HepG2 (cell line): Measurements from ENCODE around the gene SLIT1. TPM values are rescaled to one million over a fixed set of nuclear protein-coding genes. Genes with fewer than 3 reads are reported as not detected.

Experiments
- ATAC-seq: fragments of 200-7000 bp; cut with Tn5 transposase; 3 replicates; pipeline ENCODE4 v1.9.1; 2020; ENCODE audit warnings: mild to moderate bottlenecking, moderate library complexity
- BruUV-seq: library from RNA; stranded (reverse); fragments of 400-500 nt; replicated peaks from 2 replicates; lab custom pipeline; 2021; lab: Mats Ljungman, UMichigan
- CTCF ChIA-PET: fragments of 300-600 bp; formaldehyde crosslinking; extraction: SDS; loops from one replicate; lab custom pipeline; 2021; ENCODE audit warnings: low total read pairs, inconsistent platforms, low intra/inter-chr PET ratio; lab: Yijun Ruan, JAX
- POLR2A ChIA-PET: fragments of 350-600 bp; sonication (Branson Sonifier 250); formaldehyde crosslinking; loops from one replicate; lab custom pipeline; 2020; ENCODE audit warnings: antibody characterized with exemption, inconsistent platforms; lab: Yijun Ruan, JAX
- DNase-seq: peaks from one replicate; pipeline ENCODE4 v3.0.0-alpha.2; 2015; ENCODE audit warnings: low spot score
- FAIRE-seq: peaks from 3 replicates; lab custom pipeline; 2011; peaks lifted over from hg19 to GRCh38; lab: Jason Lieb, UNC
- H2AFZ ChIP-seq: one replicate; pipeline ENCODE4 v1.6.1; 2011; ENCODE audit warnings: low read length, inconsistent platforms
- H3K27ac ChIP-seq: fragments of 300-600 bp; 3 replicates; pipeline ENCODE4 v1.8.0; 2011; ENCODE audit warnings: mixed run types, mild to moderate bottlenecking, mixed read lengths, low read length, inconsistent platforms; ENCODE audit not compliant: insufficient read depth; ENCODE audit errors: extremely low read length
- H3K27me3 ChIP-seq, 2 experiments: fragments of 200-600 bp in 1 of 2; 2 replicates in 1 of 2; 3 replicates in 1 of 2; pipeline versions ENCODE4 v1.6.0 to v1.8.0; 2011; ENCODE audit warnings: low read length in 2 of 2, mild to moderate bottlenecking in 2 of 2, moderate library complexity in 2 of 2, inconsistent platforms in 1 of 2; ENCODE audit not compliant: insufficient read depth in 2 of 2, control insufficient read depth in 1 of 2
- H3K36me3 ChIP-seq, 2 experiments: fragments of 200-600 bp in 1 of 2; replicated peaks in 1 of 2; 2 replicates in 1 of 2; 3 replicates in 1 of 2; pipeline versions ENCODE4 v1.5.1 to v1.8.0; 2011; ENCODE audit warnings: low read length in 2 of 2, inconsistent platforms in 1 of 2; ENCODE audit not compliant: insufficient read depth in 2 of 2, control insufficient read depth in 1 of 2
- H3K4me1 ChIP-seq: 2 replicates; pipeline ENCODE4 v1.5.1; 2012; ENCODE audit warnings: low read length, inconsistent platforms; ENCODE audit not compliant: insufficient read depth
- H3K4me2 ChIP-seq: 2 replicates; pipeline ENCODE4 v1.6.0; 2011; ENCODE audit warnings: low read depth, low read length, inconsistent platforms
- H3K4me3 ChIP-seq, 3 experiments: fragments of 200-600 bp in 1 of 3; sonication (generic), shearing (Covaris generic) in 1 of 3; replicated peaks in 1 of 3; 2 replicates each; pipeline ENCODE4 v1.5.1; 2011 to 2016; ENCODE audit warnings: low read length in 3 of 3, inconsistent platforms in 2 of 3, low read depth in 2 of 3, mild to moderate bottlenecking in 2 of 3, control low read depth in 1 of 3, mixed read lengths in 1 of 3; ENCODE audit not compliant: insufficient read depth in 1 of 3
- H3K79me2 ChIP-seq: one replicate; pipeline ENCODE4 v1.6.1; 2011; ENCODE audit warnings: low read length, inconsistent platforms; ENCODE audit not compliant: insufficient read depth
- H3K9ac ChIP-seq: 2 replicates; pipeline ENCODE4 v1.6.0; 2011; ENCODE audit warnings: mild to moderate bottlenecking, low read depth, low read length, inconsistent platforms; ENCODE audit not compliant: insufficient read depth
- H3K9me3 ChIP-seq: 2 replicates; pipeline ENCODE4 v1.5.1; 2012; ENCODE audit warnings: mild to moderate bottlenecking, low read length
- H4K20me1 ChIP-seq: 2 replicates; pipeline ENCODE4 v1.6.0; 2011; ENCODE audit warnings: inconsistent platforms, mild to moderate bottlenecking, low read length, moderate library complexity; ENCODE audit not compliant: insufficient read depth
- ISL2 ChIP-seq: sonication (generic); formaldehyde crosslinking; IDR thresholded peaks from 2 replicates; pipeline ENCODE4 v1.5.0; 2020; ENCODE audit warnings: missing genetic modification reagents
- NFKB2 ChIP-seq: sonication (generic); formaldehyde crosslinking; IDR thresholded peaks from 2 replicates; pipeline ENCODE4 v1.4.0; 2020; ENCODE audit warnings: missing genetic modification reagents, borderline replicate concordance
- PHB2 ChIP-seq: fragments of 450-650 bp; IDR thresholded peaks from 2 replicates; pipeline ENCODE4 v1.6.1; 2018; ENCODE audit not compliant: partially characterized antibody
- TBP ChIP-seq: sonication (generic); formaldehyde crosslinking; IDR thresholded peaks from 2 replicates; pipeline ENCODE4 v1.5.0; 2020; ENCODE audit warnings: missing genetic modification reagents
- ZNF558 ChIP-seq: sonication (generic); formaldehyde crosslinking; IDR thresholded peaks from 2 replicates; pipeline ENCODE4 v1.9.0; 2022; ENCODE audit warnings: mild to moderate bottlenecking, missing genetic modification reagents, borderline replicate concordance
- ZNF788 ChIP-seq: sonication (generic); formaldehyde crosslinking; IDR thresholded peaks from 2 replicates; pipeline ENCODE4 v1.5.0; 2020; ENCODE audit warnings: mild to moderate bottlenecking, missing genetic modification reagents, borderline replicate concordance
- WGBS: methylation state at CpG from one replicate; pipeline ENCODE4 v1.1.6; 2017; ENCODE audit warnings: low lambda C conversion rate; 5-methylcytosine and 5-hydroxymethylcytosine counted together
- in situ Hi-C: cut with HindIII; loops from 2 replicates; pipeline ENCODE4 v1.10.0; 2017; ENCODE audit warnings: low pct_unique_long_range_greater_than_20kb; ENCODE audit not compliant: extremely low pct_ligation_motif_present
- intact Hi-C: fragments of 100-400 bp; cut with micrococcal nuclease; formaldehyde crosslinking; loops from one replicate; pipeline ENCODE4 v1.10.0; 2022; ENCODE audit not compliant: unreplicated experiment
- polyA plus RNA-seq, 8 experiments: library from polyadenylated mRNA; depleted of rRNA in 3 of 8; stranded (reverse) in 7 of 8; unstranded in 1 of 8; fragments of >200 nt; fragmentation: Illumina TruSeq in 4 of 8; extraction: Trizol in 4 of 8; gene quantifications; 2 replicates each; pipeline versions ENCODE4 v1.2.1 to v1.2.3, GENCODE V29; 2011 to 2016; ENCODE audit warnings: low read depth in 4 of 8, missing spikeins in 1 of 8, mixed read lengths in 1 of 8; ENCODE audit not compliant: insufficient read depth in 1 of 8
- total RNA-seq, 5 experiments: library from RNA; depleted of rRNA; stranded (reverse); fragments of >200 nt; fragmentation: Illumina TruSeq; extraction: Trizol; gene quantifications; 2 replicates each; pipeline ENCODE4 v1.2.3, GENCODE V29; 2016; ENCODE audit warnings: low read depth in 1 of 5
- TF ChIP-seq, protein P1 (sequence below): sonication (generic); formaldehyde crosslinking; IDR thresholded peaks from 2 replicates; pipeline ENCODE4 v1.5.0; 2020; ENCODE audit warnings: mild to moderate bottlenecking, missing genetic modification reagents
- TF ChIP-seq, protein P2 (sequence below): sonication (generic); formaldehyde crosslinking; IDR thresholded peaks from 2 replicates; pipeline ENCODE4 v1.5.0; 2020; ENCODE audit warnings: mild to moderate bottlenecking, missing genetic modification reagents, borderline replicate concordance
- TF ChIP-seq, protein P3 (sequence below): sonication (generic); formaldehyde crosslinking; IDR thresholded peaks from 2 replicates; pipeline ENCODE4 v1.5.1; 2020; ENCODE audit warnings: mild to moderate bottlenecking, missing genetic modification reagents, borderline replicate concordance
- TF ChIP-seq, protein P4 (sequence below): sonication (generic); formaldehyde crosslinking; IDR thresholded peaks from 2 replicates; pipeline ENCODE4 v1.4.0; 2020; ENCODE audit warnings: missing genetic modification reagents

SLIT1 gene
- total and polyA plus RNA-seq, 2 of the 13 experiments (the other 11 are each of a cell fraction or from before 2014, with no cell fraction given), result 0.09 to 0.33 TPM

DNA sequence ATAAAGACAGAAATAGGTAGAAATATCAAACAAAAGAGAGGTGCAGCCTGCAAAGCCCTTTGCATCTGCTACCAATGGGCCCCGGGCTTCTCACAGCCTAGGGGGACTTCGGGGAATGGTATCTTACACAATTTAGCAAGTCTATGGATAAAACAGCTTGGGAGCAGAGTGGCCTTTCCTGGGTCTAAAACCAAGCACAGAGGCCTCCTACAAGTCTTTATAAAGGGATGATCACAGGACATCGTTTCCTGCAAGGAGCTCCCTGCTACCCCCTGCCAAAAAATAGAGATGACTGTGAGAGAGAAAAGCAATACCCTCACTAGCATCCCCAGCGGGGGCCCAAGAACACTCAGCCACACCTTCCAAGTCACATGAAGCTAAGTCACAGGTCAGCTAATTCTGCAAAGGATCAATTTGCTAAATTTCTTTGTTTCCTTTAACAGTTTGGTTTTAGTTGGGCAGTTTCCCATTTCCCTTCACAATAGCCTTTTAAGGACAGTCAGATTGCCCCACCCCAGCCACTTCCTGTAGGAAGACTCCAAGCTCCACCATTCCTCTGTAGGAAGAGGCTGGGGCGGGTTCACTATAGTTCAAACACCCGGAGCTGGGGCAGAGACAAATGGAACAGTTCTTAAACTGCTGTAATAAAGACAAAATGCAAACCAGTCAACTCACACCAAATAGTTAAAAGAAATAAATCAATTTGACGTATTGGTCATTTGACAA, 105.5 kb downstream of the SLIT1 start:
- ATAC-seq (no peak), FAIRE-seq (no peak), DNase-seq (no peak)
- no peaks in the 10 kb centered on the region for H3K79me2 ChIP-seq
- BruUV-seq, result no TSS peak
- no peaks in the 10 kb centered on the region for H4K20me1 ChIP-seq
- no peaks in the 10 kb centered on the region for H3K4me1 ChIP-seq
- H3K9ac ChIP-seq, result no peak overlapping the region
- H3K27me3 ChIP-seq, result peaks cover 3 to 30% of the 10 kb centered on the region in 2 experiments; a peak in 3 of 5 replicates
- in situ Hi-C loops (no loop called here), intact Hi-C loops (loop anchor here (5.0 kb wide), 3 partner anchors 37 to 117 kb away; no protein-coding TSS in a partner anchor)
- H3K4me3 ChIP-seq, result no peak overlapping the region
- no peak overlapping the region for H3K27ac ChIP-seq
- 2% methylated on average over 7 of the region's 7 CpGs for WGBS
- POLR2A ChIA-PET, result no interaction called here
- CTCF ChIA-PET, result interaction anchor here (1.7 kb wide), 1 partner anchor 130 kb away, joined by 18 read pairs; no protein-coding TSS in a partner anchor
- H3K36me3 ChIP-seq, result no peaks in the 10 kb centered on the region
- TF ChIP-seq, protein P1, sequence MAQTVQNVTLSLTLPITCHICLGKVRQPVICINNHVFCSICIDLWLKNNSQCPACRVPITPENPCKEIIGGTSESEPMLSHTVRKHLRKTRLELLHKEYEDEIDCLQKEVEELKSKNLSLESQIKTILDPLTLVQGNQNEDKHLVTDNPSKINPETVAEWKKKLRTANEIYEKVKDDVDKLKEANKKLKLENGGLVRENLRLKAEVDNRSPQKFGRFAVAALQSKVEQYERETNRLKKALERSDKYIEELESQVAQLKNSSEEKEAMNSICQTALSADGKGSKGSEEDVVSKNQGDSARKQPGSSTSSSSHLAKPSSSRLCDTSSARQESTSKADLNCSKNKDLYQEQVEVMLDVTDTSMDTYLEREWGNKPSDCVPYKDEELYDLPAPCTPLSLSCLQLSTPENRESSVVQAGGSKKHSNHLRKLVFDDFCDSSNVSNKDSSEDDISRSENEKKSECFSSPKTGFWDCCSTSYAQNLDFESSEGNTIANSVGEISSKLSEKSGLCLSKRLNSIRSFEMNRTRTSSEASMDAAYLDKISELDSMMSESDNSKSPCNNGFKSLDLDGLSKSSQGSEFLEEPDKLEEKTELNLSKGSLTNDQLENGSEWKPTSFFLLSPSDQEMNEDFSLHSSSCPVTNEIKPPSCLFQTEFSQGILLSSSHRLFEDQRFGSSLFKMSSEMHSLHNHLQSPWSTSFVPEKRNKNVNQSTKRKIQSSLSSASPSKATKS (CRISPR knock-in tag), result no peak
- TF ChIP-seq PHB2 (no peak), TBP (CRISPR knock-in tag) (no peak), ISL2 (CRISPR knock-in tag) (no peak), ZNF558 (CRISPR knock-in tag) (no peak), ZNF788 (CRISPR knock-in tag) (no peak), NFKB2 (CRISPR knock-in tag) (no peak)
- TF ChIP-seq, protein P2, sequence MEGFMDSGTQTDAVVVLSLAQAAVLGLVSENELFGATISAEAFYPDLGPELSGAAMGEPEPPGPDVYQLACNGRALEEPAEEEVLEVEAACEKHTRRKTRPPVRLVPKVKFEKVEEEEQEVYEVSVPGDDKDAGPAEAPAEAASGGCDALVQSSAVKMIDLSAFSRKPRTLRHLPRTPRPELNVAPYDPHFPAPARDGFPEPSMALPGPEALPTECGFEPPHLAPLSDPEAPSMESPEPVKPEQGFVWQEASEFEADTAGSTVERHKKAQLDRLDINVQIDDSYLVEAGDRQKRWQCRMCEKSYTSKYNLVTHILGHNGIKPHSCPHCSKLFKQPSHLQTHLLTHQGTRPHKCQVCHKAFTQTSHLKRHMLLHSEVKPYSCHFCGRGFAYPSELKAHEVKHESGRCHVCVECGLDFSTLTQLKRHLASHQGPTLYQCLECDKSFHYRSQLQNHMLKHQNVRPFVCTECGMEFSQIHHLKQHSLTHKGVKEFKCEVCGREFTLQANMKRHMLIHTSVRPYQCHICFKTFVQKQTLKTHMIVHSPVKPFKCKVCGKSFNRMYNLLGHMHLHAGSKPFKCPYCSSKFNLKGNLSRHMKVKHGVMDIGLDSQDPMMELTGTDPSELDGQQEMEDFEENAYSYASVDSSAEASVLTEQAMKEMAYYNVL (CRISPR knock-in tag), result no peak
- TF ChIP-seq, protein P3, sequence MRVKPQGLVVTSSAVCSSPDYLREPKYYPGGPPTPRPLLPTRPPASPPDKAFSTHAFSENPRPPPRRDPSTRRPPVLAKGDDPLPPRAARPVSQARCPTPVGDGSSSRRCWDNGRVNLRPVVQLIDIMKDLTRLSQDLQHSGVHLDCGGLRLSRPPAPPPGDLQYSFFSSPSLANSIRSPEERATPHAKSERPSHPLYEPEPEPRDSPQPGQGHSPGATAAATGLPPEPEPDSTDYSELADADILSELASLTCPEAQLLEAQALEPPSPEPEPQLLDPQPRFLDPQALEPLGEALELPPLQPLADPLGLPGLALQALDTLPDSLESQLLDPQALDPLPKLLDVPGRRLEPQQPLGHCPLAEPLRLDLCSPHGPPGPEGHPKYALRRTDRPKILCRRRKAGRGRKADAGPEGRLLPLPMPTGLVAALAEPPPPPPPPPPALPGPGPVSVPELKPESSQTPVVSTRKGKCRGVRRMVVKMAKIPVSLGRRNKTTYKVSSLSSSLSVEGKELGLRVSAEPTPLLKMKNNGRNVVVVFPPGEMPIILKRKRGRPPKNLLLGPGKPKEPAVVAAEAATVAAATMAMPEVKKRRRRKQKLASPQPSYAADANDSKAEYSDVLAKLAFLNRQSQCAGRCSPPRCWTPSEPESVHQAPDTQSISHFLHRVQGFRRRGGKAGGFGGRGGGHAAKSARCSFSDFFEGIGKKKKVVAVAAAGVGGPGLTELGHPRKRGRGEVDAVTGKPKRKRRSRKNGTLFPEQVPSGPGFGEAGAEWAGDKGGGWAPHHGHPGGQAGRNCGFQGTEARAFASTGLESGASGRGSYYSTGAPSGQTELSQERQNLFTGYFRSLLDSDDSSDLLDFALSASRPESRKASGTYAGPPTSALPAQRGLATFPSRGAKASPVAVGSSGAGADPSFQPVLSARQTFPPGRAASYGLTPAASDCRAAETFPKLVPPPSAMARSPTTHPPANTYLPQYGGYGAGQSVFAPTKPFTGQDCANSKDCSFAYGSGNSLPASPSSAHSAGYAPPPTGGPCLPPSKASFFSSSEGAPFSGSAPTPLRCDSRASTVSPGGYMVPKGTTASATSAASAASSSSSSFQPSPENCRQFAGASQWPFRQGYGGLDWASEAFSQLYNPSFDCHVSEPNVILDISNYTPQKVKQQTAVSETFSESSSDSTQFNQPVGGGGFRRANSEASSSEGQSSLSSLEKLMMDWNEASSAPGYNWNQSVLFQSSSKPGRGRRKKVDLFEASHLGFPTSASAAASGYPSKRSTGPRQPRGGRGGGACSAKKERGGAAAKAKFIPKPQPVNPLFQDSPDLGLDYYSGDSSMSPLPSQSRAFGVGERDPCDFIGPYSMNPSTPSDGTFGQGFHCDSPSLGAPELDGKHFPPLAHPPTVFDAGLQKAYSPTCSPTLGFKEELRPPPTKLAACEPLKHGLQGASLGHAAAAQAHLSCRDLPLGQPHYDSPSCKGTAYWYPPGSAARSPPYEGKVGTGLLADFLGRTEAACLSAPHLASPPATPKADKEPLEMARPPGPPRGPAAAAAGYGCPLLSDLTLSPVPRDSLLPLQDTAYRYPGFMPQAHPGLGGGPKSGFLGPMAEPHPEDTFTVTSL (CRISPR knock-in tag), result no peak
- TF ChIP-seq, protein P4, sequence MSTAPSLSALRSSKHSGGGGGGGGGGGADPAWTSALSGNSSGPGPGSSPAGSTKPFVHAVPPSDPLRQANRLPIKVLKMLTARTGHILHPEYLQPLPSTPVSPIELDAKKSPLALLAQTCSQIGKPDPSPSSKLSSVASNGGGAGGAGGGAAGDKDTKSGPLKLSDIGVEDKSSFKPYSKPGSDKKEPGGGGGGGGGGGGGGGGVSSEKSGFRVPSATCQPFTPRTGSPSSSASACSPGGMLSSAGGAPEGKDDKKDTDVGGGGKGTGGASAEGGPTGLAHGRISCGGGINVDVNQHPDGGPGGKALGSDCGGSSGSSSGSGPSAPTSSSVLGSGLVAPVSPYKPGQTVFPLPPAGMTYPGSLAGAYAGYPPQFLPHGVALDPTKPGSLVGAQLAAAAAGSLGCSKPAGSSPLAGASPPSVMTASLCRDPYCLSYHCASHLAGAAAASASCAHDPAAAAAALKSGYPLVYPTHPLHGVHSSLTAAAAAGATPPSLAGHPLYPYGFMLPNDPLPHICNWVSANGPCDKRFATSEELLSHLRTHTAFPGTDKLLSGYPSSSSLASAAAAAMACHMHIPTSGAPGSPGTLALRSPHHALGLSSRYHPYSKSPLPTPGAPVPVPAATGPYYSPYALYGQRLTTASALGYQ (CRISPR knock-in tag), result no peak
- H3K9me3 ChIP-seq, result no peaks in the 10 kb centered on the region
- no peak overlapping the region for H2AFZ ChIP-seq
- no peak overlapping the region for H3K4me2 ChIP-seq
